Activated naive CD4-positive, alpha-beta T cell treated with anti-CD3 and anti-CD28 coated beads, Interleukin-2, amount 50 U/mL, for 24 hours (primary cell): Measurements from ENCODE around the gene APOLD1.

Experiments used
- H3K27ac Mint-ChIP-seq: one replicate; pipeline ENCODE4 v1.8.0; 2021; ENCODE audit warnings: mild to moderate bottlenecking, mixed read lengths
- H3K27me3 Mint-ChIP-seq: one replicate; pipeline ENCODE4 v1.8.0; 2021; ENCODE audit warnings: mixed read lengths
- H3K36me3 Mint-ChIP-seq: one replicate; pipeline ENCODE4 v1.8.0; 2021; ENCODE audit warnings: mixed read lengths
- H3K4me1 Mint-ChIP-seq: one replicate; pipeline ENCODE4 v1.8.0; 2021; ENCODE audit warnings: mixed read lengths
- H3K4me3 Mint-ChIP-seq: one replicate; pipeline ENCODE4 v1.8.0; 2021; ENCODE audit warnings: mild to moderate bottlenecking, mixed read lengths
- H3K9me3 Mint-ChIP-seq: one replicate; pipeline ENCODE4 v1.8.0; 2021; ENCODE audit warnings: mixed read lengths

The APOLD1 gene

GRCh38 chr12:12774791-12775190, 10.7 kb upstream of the APOLD1 start:
- Mint-ChIP-seq H3K9me3 (peaks cover 9% of the 10 kb centered on the region), H3K27ac (no peak overlapping the region), H3K4me3 (no peak overlapping the region), H3K27me3 (no peaks in the 10 kb centered on the region), H3K4me1 (no peaks in the 10 kb centered on the region), H3K36me3 (peaks cover 5% of the 10 kb centered on the region)

GRCh38 chr12:12776261-12776660, 9.2 kb upstream of the APOLD1 start:
- H3K27ac Mint-ChIP-seq = no peak overlapping the region
- no peaks in the 10 kb centered on the region for H3K4me1 Mint-ChIP-seq
- no peaks in the 10 kb centered on the region for H3K36me3 Mint-ChIP-seq
- peaks cover 9% of the 10 kb centered on the region for H3K9me3 Mint-ChIP-seq
- H3K4me3 Mint-ChIP-seq = no peak overlapping the region
- no peaks in the 10 kb centered on the region for H3K27me3 Mint-ChIP-seq

DNA sequence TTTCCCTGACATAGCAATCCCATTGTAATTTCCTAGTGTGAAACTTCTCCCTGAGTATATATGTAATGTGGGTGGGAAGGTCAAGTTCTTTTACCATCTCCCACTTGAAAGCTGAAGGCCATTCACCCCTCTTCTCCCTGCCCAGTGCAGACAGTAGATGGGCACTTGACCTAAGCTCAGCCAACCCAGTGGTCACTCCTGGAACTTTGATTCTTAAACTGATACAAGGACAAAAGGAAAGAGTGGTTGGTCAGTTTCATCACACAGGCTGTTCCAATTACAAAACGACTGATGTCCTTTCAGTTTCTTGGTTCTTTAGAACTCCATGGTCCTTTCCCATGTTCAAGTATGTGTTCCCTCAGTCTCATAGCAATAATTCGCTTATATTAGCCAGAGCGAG, 8.4 kb upstream of the APOLD1 start:
- no peaks in the 10 kb centered on the region for H3K27me3 Mint-ChIP-seq
- no peaks in the 10 kb centered on the region for H3K4me1 Mint-ChIP-seq
- peaks cover 9% of the 10 kb centered on the region for H3K9me3 Mint-ChIP-seq
- no peak overlapping the region for H3K27ac Mint-ChIP-seq
- no peaks in the 10 kb centered on the region for H3K36me3 Mint-ChIP-seq
- H3K4me3 Mint-ChIP-seq = no peak overlapping the region

DNA sequence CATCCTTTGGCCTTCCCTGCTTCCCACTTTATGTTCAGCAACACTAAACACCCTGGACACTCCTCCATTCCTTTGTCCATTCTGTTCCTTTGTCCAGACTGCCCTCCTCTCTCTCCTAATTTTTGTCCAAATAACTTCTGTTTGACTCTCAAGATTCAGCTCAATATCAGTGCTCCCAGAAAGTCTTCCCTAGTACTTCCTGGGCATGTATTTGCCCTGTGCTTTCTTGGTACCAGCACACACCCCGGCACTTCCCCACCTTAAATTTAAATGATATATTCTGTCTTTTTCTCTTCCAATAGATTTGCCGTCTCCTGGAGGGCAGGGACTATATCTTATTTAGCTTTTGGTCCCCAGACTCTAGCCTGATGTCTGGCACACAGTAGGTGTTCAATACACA, 6.5 kb upstream of the APOLD1 start:
- no peaks in the 10 kb centered on the region for H3K9me3 Mint-ChIP-seq
- no peaks in the 10 kb centered on the region for H3K4me1 Mint-ChIP-seq
- no peaks in the 10 kb centered on the region for H3K27me3 Mint-ChIP-seq
- no peak overlapping the region for H3K27ac Mint-ChIP-seq
- H3K36me3 Mint-ChIP-seq = no peaks in the 10 kb centered on the region
- no peak overlapping the region for H3K4me3 Mint-ChIP-seq

DNA sequence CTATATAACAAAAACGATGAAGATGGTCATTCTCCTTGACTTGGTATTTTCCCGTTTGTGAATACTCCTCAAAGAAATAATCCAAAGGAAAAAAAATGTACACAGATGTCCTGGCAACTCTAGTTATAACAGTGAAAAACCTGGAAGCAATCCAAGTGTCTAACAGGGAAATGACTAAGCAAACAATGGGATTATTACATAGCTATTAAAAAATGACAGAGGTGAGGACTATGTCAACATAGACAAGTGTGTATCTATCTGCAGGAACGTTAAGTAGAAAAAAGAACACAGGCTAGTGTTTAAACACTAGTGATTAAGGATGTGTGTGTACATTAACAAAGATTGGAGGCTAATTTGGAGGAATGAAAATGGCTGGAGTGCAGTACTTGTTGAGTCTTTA, 5.9 kb upstream of the APOLD1 start:
- Mint-ChIP-seq H3K4me3 (no peak overlapping the region), H3K36me3 (no peaks in the 10 kb centered on the region), H3K27me3 (no peaks in the 10 kb centered on the region), H3K9me3 (no peaks in the 10 kb centered on the region), H3K4me1 (no peaks in the 10 kb centered on the region), H3K27ac (peak overlapping the region; percentile 24)

DNA sequence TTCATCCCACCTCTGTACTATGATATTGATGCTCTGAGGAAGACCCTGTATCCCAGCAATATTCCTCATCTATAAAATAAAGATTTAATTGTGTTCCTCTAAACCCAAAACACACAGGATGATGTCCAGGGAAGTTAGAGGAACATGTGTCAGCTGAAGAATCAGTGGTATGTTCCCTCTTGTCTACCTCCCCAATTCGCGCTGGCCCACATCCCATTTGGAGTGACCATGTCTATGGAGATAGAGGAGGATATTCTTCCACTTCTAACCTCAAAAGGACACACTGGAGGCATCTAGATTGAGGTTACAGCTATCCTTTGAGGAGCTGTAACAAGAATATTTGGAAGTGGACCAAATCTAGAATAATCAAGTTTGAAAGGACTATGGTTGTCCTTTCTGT, 1.3 kb upstream of the APOLD1 start:
- Mint-ChIP-seq H3K27me3 (no peaks in the 10 kb centered on the region), H3K9me3 (no peaks in the 10 kb centered on the region), H3K27ac (no peak overlapping the region), H3K4me1 (peaks cover 26% of the 10 kb centered on the region), H3K4me3 (peak overlapping the region; percentile 15), H3K36me3 (no peaks in the 10 kb centered on the region)

- Mint-ChIP-seq H3K9me3 (no peaks in the 10 kb centered on the region), H3K4me3 (peak overlapping the region; percentile 84), H3K36me3 (no peaks in the 10 kb centered on the region), H3K4me1 (peaks cover 26% of the 10 kb centered on the region), H3K27ac (peak overlapping the region; percentile 30), H3K27me3 (no peaks in the 10 kb centered on the region)
Observed at GRCh38 chr12:12786351-12786705, 869 bp downstream of the APOLD1 start.

- Mint-ChIP-seq H3K36me3 (no peaks in the 10 kb centered on the region), H3K27me3 (no peaks in the 10 kb centered on the region), H3K9me3 (no peaks in the 10 kb centered on the region), H3K4me3 (peak overlapping the region; percentile 89), H3K27ac (peak overlapping the region; percentile 94), H3K4me1 (peaks cover 26% of the 10 kb centered on the region)
Observed at GRCh38 chr12:12786706-12787601, 1.5 kb downstream of the APOLD1 start.

DNA sequence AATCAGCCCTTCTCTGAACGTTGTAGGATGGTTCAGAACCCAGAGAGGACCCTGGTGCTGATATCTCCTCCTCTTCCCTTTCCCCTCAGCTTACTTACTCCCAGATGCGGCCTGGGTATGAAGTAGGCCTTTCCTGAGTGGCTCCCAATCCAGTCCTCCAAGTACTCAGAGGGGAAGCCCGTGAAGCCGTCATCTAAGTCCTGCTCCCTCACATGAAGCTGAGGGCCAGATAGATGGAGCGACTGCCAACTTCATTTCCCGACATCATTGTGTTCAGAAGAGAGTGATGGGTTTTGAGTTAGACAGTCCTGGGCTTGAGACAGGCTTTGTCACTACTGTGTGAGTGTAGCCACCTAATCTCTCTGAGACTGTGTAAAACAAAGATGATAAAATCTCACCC, 2.7 kb downstream of the APOLD1 start:
- H3K27ac Mint-ChIP-seq = peak overlapping the region; percentile 87
- H3K4me3 Mint-ChIP-seq = peak overlapping the region; percentile 89
- H3K36me3 Mint-ChIP-seq = no peaks in the 10 kb centered on the region
- no peaks in the 10 kb centered on the region for H3K27me3 Mint-ChIP-seq
- peaks cover 26% of the 10 kb centered on the region for H3K4me1 Mint-ChIP-seq
- no peaks in the 10 kb centered on the region for H3K9me3 Mint-ChIP-seq

- Mint-ChIP-seq H3K4me3 (peak overlapping the region; percentile 89), H3K36me3 (no peaks in the 10 kb centered on the region), H3K27ac (peak overlapping the region; percentile 96), H3K27me3 (no peaks in the 10 kb centered on the region), H3K4me1 (peaks cover 26% of the 10 kb centered on the region), H3K9me3 (no peaks in the 10 kb centered on the region)
Observed at GRCh38 chr12:12788675-12789368, 3.4 kb downstream of the APOLD1 start.

GRCh38 chr12:12790956-12791355, 5.5 kb downstream of the APOLD1 start:
- H3K4me3 Mint-ChIP-seq = no peak overlapping the region
- H3K27me3 Mint-ChIP-seq = no peaks in the 10 kb centered on the region
- no peak overlapping the region for H3K27ac Mint-ChIP-seq
- H3K4me1 Mint-ChIP-seq = peaks cover 18% of the 10 kb centered on the region
- H3K9me3 Mint-ChIP-seq = no peaks in the 10 kb centered on the region
- no peaks in the 10 kb centered on the region for H3K36me3 Mint-ChIP-seq

- no peak overlapping the region for H3K4me3 Mint-ChIP-seq
- H3K9me3 Mint-ChIP-seq = no peaks in the 10 kb centered on the region
- H3K4me1 Mint-ChIP-seq = peaks cover 14% of the 10 kb centered on the region
- no peak overlapping the region for H3K27ac Mint-ChIP-seq
- no peaks in the 10 kb centered on the region for H3K27me3 Mint-ChIP-seq
- H3K36me3 Mint-ChIP-seq = no peaks in the 10 kb centered on the region
Observed at GRCh38 chr12:12791756-12792369, 6.4 kb downstream of the APOLD1 start.

DNA sequence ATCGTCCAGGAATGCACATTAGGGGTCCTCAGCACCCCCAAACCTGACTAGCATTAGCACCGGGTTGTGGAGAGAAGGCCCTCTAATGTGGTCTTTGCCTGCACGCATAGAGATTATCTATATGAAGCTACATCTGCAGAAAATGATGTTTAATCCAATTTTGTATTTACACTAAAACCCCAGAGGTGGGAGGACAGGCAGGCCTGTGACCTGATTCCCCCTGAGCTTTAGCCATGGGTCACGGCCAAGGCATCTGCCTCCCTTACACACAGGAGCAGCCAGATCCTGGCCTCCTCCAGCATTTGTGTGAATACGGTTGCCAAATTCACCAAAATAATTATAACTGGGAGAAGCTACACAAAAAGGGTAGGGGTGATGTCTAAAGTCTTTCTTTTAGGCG, 7.0 kb downstream of the APOLD1 start:
- H3K4me1 Mint-ChIP-seq = peaks cover 13% of the 10 kb centered on the region
- no peak overlapping the region for H3K4me3 Mint-ChIP-seq
- no peaks in the 10 kb centered on the region for H3K27me3 Mint-ChIP-seq
- no peaks in the 10 kb centered on the region for H3K36me3 Mint-ChIP-seq
- H3K27ac Mint-ChIP-seq = no peak overlapping the region
- no peaks in the 10 kb centered on the region for H3K9me3 Mint-ChIP-seq

- Mint-ChIP-seq H3K27ac (no peak overlapping the region), H3K4me3 (no peak overlapping the region), H3K4me1 (no peaks in the 10 kb centered on the region), H3K36me3 (no peaks in the 10 kb centered on the region), H3K9me3 (no peaks in the 10 kb centered on the region), H3K27me3 (no peaks in the 10 kb centered on the region)
Observed at GRCh38 chr12:12794686-12795085, 9.2 kb downstream of the APOLD1 start.

GRCh38 chr12:12796171-12796570, 10.7 kb downstream of the APOLD1 start:
- no peak overlapping the region for H3K4me3 Mint-ChIP-seq
- no peak overlapping the region for H3K27ac Mint-ChIP-seq
- H3K9me3 Mint-ChIP-seq = no peaks in the 10 kb centered on the region
- peaks cover 5% of the 10 kb centered on the region for H3K4me1 Mint-ChIP-seq
- no peaks in the 10 kb centered on the region for H3K36me3 Mint-ChIP-seq
- no peaks in the 10 kb centered on the region for H3K27me3 Mint-ChIP-seq
